Testis (tissue), 3 donors: ENCODE results near the gene CLNK. TPM values are rescaled to one million over a fixed set of nuclear protein-coding genes. Genes with fewer than 3 reads are reported as not detected.

Source experiments
- DNase-seq: peaks from one replicate; pipeline ENCODE4 v3.0.0-alpha.2; 2019
- H3K27ac ChIP-seq, 2 donors: fragments of 200-600 bp; sonication (generic); one replicate each; pipeline ENCODE4 v1.5.1; 2019
- H3K27me3 ChIP-seq: fragments of 200-600 bp; sonication (generic); one replicate; pipeline ENCODE4 v1.5.1; 2019
- H3K36me3 ChIP-seq: fragments of 200-600 bp; sonication (generic); one replicate; pipeline ENCODE4 v1.5.1; 2017; ENCODE audit warnings: low read depth; ENCODE audit errors: missing control alignments
- H3K4me1 ChIP-seq: fragments of 200-600 bp; sonication (generic); one replicate; pipeline ENCODE4 v1.5.1; 2019
- H3K4me3 ChIP-seq, 2 donors: fragments of 200-600 bp; sonication (generic); one replicate each; pipeline ENCODE4 v1.5.1; 2017 to 2019
- H3K9me3 ChIP-seq: fragments of 200-600 bp; sonication (generic); one replicate; pipeline ENCODE4 v1.5.1; 2017
- CTCF ChIP-seq, 3 experiments: fragments of 450-650 bp in 2 of 3; fragments of 200-600 bp in 1 of 3; sonication (generic) in 1 of 3; IDR thresholded peaks; one replicate each; pipeline ENCODE4 v1.5.1; 2016 to 2019; ENCODE audit warnings: antibody characterized with exemption in 3 of 3, mild to moderate bottlenecking in 2 of 3, moderate library complexity in 1 of 3
- POLR2A ChIP-seq: fragments of 450-650 bp; IDR thresholded peaks from one replicate; pipeline ENCODE4 v1.6.1; 2017; ENCODE audit warnings: antibody characterized with exemption, mild to moderate bottlenecking, moderate library complexity
- WGBS, 2 donors: methylation state at CpG; one replicate each; pipeline ENCODE4 v1.1.5; 2018; 5-methylcytosine and 5-hydroxymethylcytosine counted together
- intact Hi-C: fragments of 100-400 bp; cut with DNase I; formaldehyde crosslinking; loops from one replicate; pipeline ENCODE4 v1.15.1; 2023; ENCODE audit warnings: low total_unique reads
- polyA plus RNA-seq: library from polyadenylated mRNA; stranded (reverse); fragments of 350-450 nt; fragmentation: Illumina TruSeq; extraction: RNeasy Lipid Tissue Mini Kit (QIAGEN cat#74804); gene quantifications from one replicate; pipeline ENCODE4 v1.2.3, GENCODE V29; 2014; ENCODE audit warnings: low read depth, low replicate concordance; ENCODE audit not compliant: insufficient read depth
- total RNA-seq, 2 donors: library from RNA; depleted of rRNA; stranded (reverse); fragments of >200 nt; gene quantifications; one replicate each; pipeline ENCODE4 v1.2.3, GENCODE V29; 2016

Gene CLNK
- total and polyA plus RNA-seq, 3 donors from 2014 or later, result 0.12 to 0.94 TPM; not detected in 1

GRCh38 chr4:10671366-10671765, 13.2 kb downstream of the CLNK start:
- H3K27me3 ChIP-seq, result no peaks in the 10 kb centered on the region
- H3K4me1 ChIP-seq, result no peaks in the 10 kb centered on the region
- no peaks in the 10 kb centered on the region for H3K9me3 ChIP-seq
- TF ChIP-seq POLR2A (no peak), CTCF (IDR thresholded peaks at IDR 0.05) (no peak)
- no peak overlapping the region for H3K27ac ChIP-seq
- H3K36me3 ChIP-seq, result no peaks in the 10 kb centered on the region
- no peak overlapping the region for H3K4me3 ChIP-seq
- intact Hi-C loops, result no loop called here
- DNase-seq, result no peak
- 59 to 71% methylated on average over 1 of the region's 1 CpG for WGBS, 2 donors

GRCh38 chr4:10670321-10670720, 14.2 kb downstream of the CLNK start:
- intact Hi-C loops, result no loop called here
- TF ChIP-seq POLR2A (no peak), CTCF (IDR thresholded peaks at IDR 0.05) (no peak)
- no peak for DNase-seq
- H3K4me1 ChIP-seq, result no peaks in the 10 kb centered on the region
- H3K9me3 ChIP-seq, result no peaks in the 10 kb centered on the region
- H3K27ac ChIP-seq, result no peak overlapping the region
- no peaks in the 10 kb centered on the region for H3K36me3 ChIP-seq
- no peak overlapping the region for H3K4me3 ChIP-seq
- H3K27me3 ChIP-seq, result no peaks in the 10 kb centered on the region
- 73 to 84% methylated on average over 3 of the region's 3 CpGs for WGBS, 2 donors

- 82 to 85% methylated on average over 10 of the region's 10 CpGs for WGBS, 2 donors
- no peak overlapping the region for H3K4me3 ChIP-seq
- H3K9me3 ChIP-seq, result no peaks in the 10 kb centered on the region
- DNase-seq, result no peak
- intact Hi-C loops, result no loop called here
- no peak overlapping the region for H3K27ac ChIP-seq
- no peaks in the 10 kb centered on the region for H3K27me3 ChIP-seq
- no peaks in the 10 kb centered on the region for H3K4me1 ChIP-seq
- TF ChIP-seq CTCF (IDR thresholded peaks at IDR 0.05) (no peak), POLR2A (no peak)
- H3K36me3 ChIP-seq, result no peaks in the 10 kb centered on the region
Observed at GRCh38 chr4:10667701-10668326, 16.8 kb downstream of the CLNK start.

- intact Hi-C loops, result no loop called here
Observed at GRCh38 chr4:10666616-10667015, 18.0 kb downstream of the CLNK start.

More at GRCh38 chr4:10666616-10667015, 18.0 kb downstream of the CLNK start:
- TF ChIP-seq CTCF (IDR thresholded peaks at IDR 0.05), result no peak
- TF ChIP-seq POLR2A, result no peak
- WGBS, 2 donors, result 91 to 92% methylated on average over 2 to 6 of the region's 6 CpGs
- Histone ChIP-seq H3K36me3 (no peaks in the 10 kb centered on the region), H3K4me1 (no peaks in the 10 kb centered on the region), H3K27me3 (no peaks in the 10 kb centered on the region), H3K4me3 (no peak overlapping the region), H3K27ac (no peak overlapping the region), H3K9me3 (no peaks in the 10 kb centered on the region)
- DNase-seq, result no peak
